Upper lobe of left lung (tissue), 4 donors: Measurements from ENCODE around the gene B3GNT3.

Experiments used
- CTCF ChIP-seq, 6 experiments: fragments of 450-650 bp in 4 of 6; fragments of 200-600 bp in 2 of 6; sonication (generic) in 2 of 6; IDR thresholded peaks; one replicate each; pipeline ENCODE4 v1.5.1; 2016 to 2019; ENCODE audit warnings: antibody characterized with exemption in 6 of 6
- EP300 ChIP-seq, 4 donors: sonication (generic); formaldehyde crosslinking; IDR thresholded peaks; one replicate each; pipeline ENCODE4 v1.5.1; 2017; ENCODE audit warnings: antibody characterized with exemption in 4 of 4, control low read depth in 2 of 4
- POLR2A ChIP-seq, 4 donors: fragments of 450-650 bp; IDR thresholded peaks; one replicate each; pipeline ENCODE4 v1.5.1; 2016 to 2017; ENCODE audit warnings: antibody characterized with exemption in 4 of 4, mild to moderate bottlenecking in 2 of 4
- POLR2AphosphoS5 ChIP-seq, 2 donors: sonication (generic); formaldehyde crosslinking; IDR thresholded peaks; one replicate each; pipeline ENCODE4 v1.5.1; 2017; ENCODE audit warnings: antibody characterized with exemption in 2 of 2

GRCh38 chr19:17811681-17812080 lies 16.7 kb downstream of the B3GNT3 start:
- no peak for TF ChIP-seq POLR2A (IDR thresholded peaks at IDR 0.05)
- TF ChIP-seq CTCF (IDR thresholded peaks at IDR 0.05): no peak
- TF ChIP-seq POLR2AphosphoS5 (IDR thresholded peaks at IDR 0.05): no peak
- TF ChIP-seq EP300 (IDR thresholded peaks at IDR 0.05): no peak
